HEK293 (cell line): ENCODE data around the gene NAT14.

ENCODE experiments used
- CTCF ChIA-PET: fragments of 350-600 bp; formaldehyde crosslinking; extraction: SDS; loops from one replicate; lab custom pipeline; 2021; ENCODE audit warnings: antibody characterized with exemption; lab: Yijun Ruan, JAX
- POLR2A ChIA-PET: fragments of 300-600 bp; formaldehyde crosslinking; extraction: SDS; loops from one replicate; lab custom pipeline; 2020; ENCODE audit warnings: antibody characterized with exemption, inconsistent platforms; lab: Yijun Ruan, JAX
- H3K27ac ChIP-seq: fragments of 200-500 bp; sonication (Bioruptor generic); 2 replicates; pipeline ENCODE4 v1.5.1; 2014; ENCODE audit warnings: low read depth, low read length, control low read depth, inconsistent platforms; ENCODE audit errors: extremely low read depth
- H3K36me3 ChIP-seq, 2 experiments: fragments of 200-500 bp in 1 of 2; sonication (Bioruptor generic) in 1 of 2; 1 replicate in 1 of 2; 2 replicates in 1 of 2; pipeline ENCODE4 v1.5.1; 2014 to 2017; ENCODE audit warnings: inconsistent platforms in 2 of 2, low read length in 2 of 2; ENCODE audit not compliant: control insufficient read depth in 2 of 2, insufficient read depth in 1 of 2
- H3K4me1 ChIP-seq: fragments of 200-500 bp; sonication (Bioruptor generic); 2 replicates; pipeline ENCODE4 v1.5.1; 2014; ENCODE audit warnings: mild to moderate bottlenecking, low read length, inconsistent platforms; ENCODE audit not compliant: control insufficient read depth, insufficient read depth
- H3K4me3 ChIP-seq: 2 replicates; pipeline ENCODE4 v1.5.1; 2011; ENCODE audit warnings: low read depth, mild to moderate bottlenecking, control low read depth, low read length, moderate library complexity
- H3K9me3 ChIP-seq: fragments of 200-500 bp; sonication (Bioruptor generic); 2 replicates; pipeline ENCODE4 v1.5.1; 2014; ENCODE audit warnings: low read depth, low read length, inconsistent platforms; ENCODE audit not compliant: control insufficient read depth, insufficient read depth
- EGR2 ChIP-seq: fragments of 450-650 bp; formaldehyde crosslinking; IDR thresholded peaks from 2 replicates; pipeline ENCODE4 v1.5.1; 2016; ENCODE audit warnings: low read depth, missing biosample characterization, missing genetic modification characterization
- ELK4 ChIP-seq: IDR thresholded peaks from 2 replicates; pipeline ENCODE4 v1.6.1; 2011; ENCODE audit warnings: mild to moderate bottlenecking, low read depth, low read length, borderline replicate concordance
- HIC1 ChIP-seq: fragments of 450-650 bp; formaldehyde crosslinking; IDR thresholded peaks from 2 replicates; pipeline ENCODE4 v1.5.1; 2016; ENCODE audit warnings: missing biosample characterization, missing genetic modification characterization
- ZFHX2 ChIP-seq: fragments of 450-650 bp; formaldehyde crosslinking; conservative IDR thresholded peaks from 2 replicates; pipeline ENCODE4 v1.5.1; 2016; ENCODE audit warnings: missing biosample characterization, missing genetic modification characterization
- ZNF155 ChIP-seq: fragments of 450-650 bp; formaldehyde crosslinking; IDR thresholded peaks from 2 replicates; pipeline ENCODE4 v1.5.1; 2016; ENCODE audit warnings: missing biosample characterization, missing genetic modification characterization
- ZNF518A ChIP-seq: fragments of 450-650 bp; formaldehyde crosslinking; conservative IDR thresholded peaks from 2 replicates; pipeline ENCODE4 v1.5.1; 2016; ENCODE audit warnings: low read depth, missing biosample characterization, missing genetic modification characterization
- ZNF558 ChIP-seq: fragments of 450-650 bp; formaldehyde crosslinking; IDR thresholded peaks from 2 replicates; pipeline ENCODE4 v1.5.1; 2016; ENCODE audit warnings: missing biosample characterization, missing genetic modification characterization
- ZNF621 ChIP-seq: fragments of 450-650 bp; formaldehyde crosslinking; IDR thresholded peaks from 2 replicates; pipeline ENCODE4 v1.5.1; 2017; ENCODE audit warnings: missing biosample characterization, missing genetic modification characterization
- ZNF623 ChIP-seq: fragments of 450-650 bp; formaldehyde crosslinking; IDR thresholded peaks from 2 replicates; pipeline ENCODE4 v1.5.1; 2016; ENCODE audit warnings: missing biosample characterization, missing genetic modification characterization
- ZNF785 ChIP-seq: fragments of 450-650 bp; formaldehyde crosslinking; IDR thresholded peaks from 2 replicates; pipeline ENCODE4 v1.5.1; 2016; ENCODE audit warnings: missing biosample characterization, missing genetic modification characterization
- ZSCAN16 ChIP-seq: fragments of 450-650 bp; formaldehyde crosslinking; IDR thresholded peaks from 2 replicates; pipeline ENCODE4 v1.5.1; 2016; ENCODE audit warnings: missing biosample characterization, missing genetic modification characterization
- ZSCAN5A ChIP-seq: fragments of 450-650 bp; formaldehyde crosslinking; IDR thresholded peaks from 2 replicates; pipeline ENCODE4 v1.5.1; 2016; ENCODE audit warnings: missing biosample characterization, missing genetic modification characterization
- TF ChIP-seq, protein P1 (sequence below): fragments of 450-650 bp; formaldehyde crosslinking; IDR thresholded peaks from 2 replicates; pipeline ENCODE4 v1.5.1; 2016; ENCODE audit warnings: missing biosample characterization, missing genetic modification characterization

The NAT14 gene

DNA sequence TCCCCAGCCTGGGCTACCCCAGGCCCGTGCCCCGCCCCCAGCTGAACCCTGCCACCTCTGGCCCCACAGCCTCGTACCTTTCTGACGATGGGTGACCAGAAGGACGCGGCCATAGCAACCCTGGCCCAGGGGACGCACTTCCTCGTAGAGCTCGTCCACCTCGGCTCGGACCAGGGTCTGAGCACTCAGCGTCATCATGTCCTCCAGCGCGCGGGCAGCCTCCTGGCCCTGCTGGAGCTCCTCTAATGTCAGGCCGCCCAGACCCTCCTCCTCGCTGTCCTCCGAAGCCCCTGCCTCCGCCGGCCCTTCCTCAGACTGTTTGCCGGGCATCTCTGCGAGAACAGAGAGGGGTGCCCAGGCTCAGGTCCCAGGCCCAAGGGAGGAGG lies 51.0 kb downstream of the NAT14 start (continued):
- TF ChIP-seq ZNF623 (tag by site-specific recombination), result no peak
- no peak for TF ChIP-seq HIC1 (tag by site-specific recombination)
- TF ChIP-seq ELK4, result no peak
- TF ChIP-seq ZNF518A (tag by site-specific recombination), result no peak
- no peak for TF ChIP-seq ZSCAN5A (tag by site-specific recombination)
- no peak for TF ChIP-seq ZNF155
- TF ChIP-seq ZNF785, result no peak
- no peak for TF ChIP-seq ZSCAN16 (tag by site-specific recombination)
- TF ChIP-seq, all 188 proteins: peak for 0

GRCh38 chr19:55536366-55536765 lies 51.4 kb downstream of the NAT14 start:
- POLR2A ChIA-PET, result no interaction called here
- Histone ChIP-seq H3K4me1 (no peaks in the 10 kb centered on the region), H3K36me3 (no peaks in the 10 kb centered on the region), H3K9me3 (no peaks in the 10 kb centered on the region), H3K4me3 (no peak overlapping the region), H3K27ac (no peak overlapping the region)
- CTCF ChIA-PET, result interaction anchor here (0.6 to 1.2 kb wide), 5 partner anchors 19 to 624 kb away, joined by 3 to 7 read pairs (median 3); partner anchors contain the start of gene ZNF865
- peak; percentile 55; the same call in 1 of the 2 replicates for TF ChIP-seq EGR2 (tag by site-specific recombination)
- TF ChIP-seq ZNF558 (tag by site-specific recombination), result no peak
- TF ChIP-seq, protein P1, sequence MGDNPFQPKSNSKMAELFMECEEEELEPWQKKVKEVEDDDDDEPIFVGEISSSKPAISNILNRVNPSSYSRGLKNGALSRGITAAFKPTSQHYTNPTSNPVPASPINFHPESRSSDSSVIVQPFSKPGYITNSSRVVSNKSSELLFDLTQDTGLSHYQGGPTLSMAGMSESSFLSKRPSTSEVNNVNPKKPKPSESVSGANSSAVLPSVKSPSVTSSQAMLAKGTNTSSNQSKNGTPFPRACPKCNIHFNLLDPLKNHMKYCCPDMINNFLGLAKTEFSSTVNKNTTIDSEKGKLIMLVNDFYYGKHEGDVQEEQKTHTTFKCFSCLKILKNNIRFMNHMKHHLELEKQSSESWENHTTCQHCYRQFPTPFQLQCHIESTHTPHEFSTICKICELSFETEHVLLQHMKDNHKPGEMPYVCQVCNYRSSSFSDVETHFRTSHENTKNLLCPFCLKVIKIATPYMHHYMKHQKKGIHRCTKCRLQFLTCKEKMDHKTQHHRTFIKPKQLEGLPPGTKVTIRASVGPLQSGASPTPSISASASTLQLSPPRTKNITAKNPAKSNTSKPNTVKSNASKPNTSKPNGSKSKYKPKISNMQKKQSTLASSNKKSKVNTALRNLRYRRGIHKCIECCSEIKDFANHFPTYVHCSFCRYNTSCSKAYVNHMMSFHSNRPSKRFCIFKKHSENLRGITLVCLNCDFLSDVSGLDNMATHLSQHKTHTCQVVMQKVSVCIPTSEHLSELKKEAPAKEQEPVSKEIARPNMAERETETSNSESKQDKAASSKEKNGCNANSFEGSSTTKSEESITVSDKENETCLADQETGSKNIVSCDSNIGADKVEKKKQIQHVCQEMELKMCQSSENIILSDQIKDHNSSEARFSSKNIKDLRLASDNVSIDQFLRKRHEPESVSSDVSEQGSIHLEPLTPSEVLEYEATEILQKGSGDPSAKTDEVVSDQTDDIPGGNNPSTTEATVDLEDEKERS, result no peak
- peak; percentile 46 for TF ChIP-seq ZFHX2 (tag by site-specific recombination)
- TF ChIP-seq ZNF621, result no peak
